Measurements from ENCODE around the gene MOGAT1.
"Not testable (repeated sequence)": the region's sequence is repeated elsewhere in the genome, so short reads cannot be mapped to it uniquely, and the experiment has no call there.

Gene MOGAT1

DNA sequence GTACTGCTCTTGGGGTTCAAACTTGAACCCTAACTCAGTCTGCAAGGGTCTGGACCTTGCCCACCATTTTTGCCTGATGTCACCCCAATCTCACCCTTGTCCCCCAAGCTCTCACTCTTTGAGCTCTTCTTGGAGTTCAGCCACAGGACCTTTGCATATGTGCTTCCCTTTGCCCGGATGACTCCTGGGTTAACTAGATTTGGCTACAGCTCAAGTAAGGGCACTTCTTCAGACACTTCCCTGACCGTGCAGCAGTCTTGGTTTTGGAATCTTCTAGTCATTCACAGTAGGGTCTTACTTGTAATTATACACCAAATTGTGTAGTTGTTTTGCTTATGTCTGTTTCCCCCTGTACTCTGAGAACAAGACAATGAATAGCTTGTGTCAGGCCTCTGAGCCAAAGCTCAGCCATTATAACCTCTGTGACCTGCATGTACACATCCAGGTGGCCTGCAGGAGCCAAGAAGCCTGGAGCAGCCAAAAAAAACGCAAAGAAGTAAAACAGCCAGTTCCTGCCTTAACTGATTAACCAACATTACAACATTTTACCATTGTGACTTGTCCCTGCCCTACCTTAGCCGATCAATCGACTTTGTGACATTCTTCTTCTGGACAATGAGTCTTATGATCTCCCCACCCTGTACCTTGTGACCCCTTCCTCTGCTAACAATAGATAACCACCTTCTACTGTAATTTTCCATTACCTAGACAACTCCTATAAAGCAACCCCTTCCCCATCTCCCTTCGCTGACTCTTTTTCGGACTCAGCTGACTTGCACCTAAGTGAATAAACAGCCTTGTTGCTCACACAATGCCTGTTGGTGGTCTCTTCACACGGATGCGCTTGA, 1.0 kb upstream of the MOGAT1 start:
- no peak for DNase-seq (ENCODE audit: low read depth)

GRCh38 chr2:222672068-222672401, 577 bp downstream of the MOGAT1 start:
- no peak for DNase-seq (ENCODE audit: low read depth)

GRCh38 chr2:222673273-222673672, 1.8 kb downstream of the MOGAT1 start:
- no peak for DNase-seq (ENCODE audit: low read depth)

GRCh38 chr2:222673883-222674282, 2.4 kb downstream of the MOGAT1 start:
- no peak for DNase-seq (ENCODE audit: low read depth)

DNA sequence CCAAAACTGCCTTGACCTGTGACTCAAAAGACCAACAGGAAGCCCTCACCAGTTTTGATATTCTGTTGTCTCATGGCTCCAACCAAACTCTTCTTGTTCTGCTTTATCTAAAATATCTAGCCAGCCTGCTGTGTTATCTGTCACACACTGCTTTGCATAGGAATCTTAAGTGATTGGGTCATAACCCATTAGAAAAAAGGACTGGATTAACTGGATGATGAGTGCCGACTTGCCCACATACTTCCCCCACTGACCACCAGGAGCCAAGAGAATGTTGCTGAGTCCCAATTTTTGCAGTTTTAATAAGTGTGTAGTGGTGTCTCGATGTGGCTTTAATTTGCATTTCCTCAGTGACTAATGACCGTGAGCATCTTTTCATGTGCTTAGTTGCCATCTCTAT, 6.5 kb downstream of the MOGAT1 start:
- DNase-seq (ENCODE audit: low read depth), result no peak

GRCh38 chr2:222683805-222684204, 12.3 kb downstream of the MOGAT1 start:
- DNase-seq (ENCODE audit: low read depth), result no peak

GRCh38 chr2:222686086-222686750, 14.8 kb downstream of the MOGAT1 start:
- DNase-seq (ENCODE audit: low read depth), result no peak

GRCh38 chr2:222688917-222689316, 17.5 kb downstream of the MOGAT1 start:
- DNase-seq (ENCODE audit: low read depth), result no peak

- DNase-seq (ENCODE audit: low read depth), result no peak
These were observed 17.9 kb downstream of the MOGAT1 start for GRCh38 chr2:222689322-222689721.

DNA sequence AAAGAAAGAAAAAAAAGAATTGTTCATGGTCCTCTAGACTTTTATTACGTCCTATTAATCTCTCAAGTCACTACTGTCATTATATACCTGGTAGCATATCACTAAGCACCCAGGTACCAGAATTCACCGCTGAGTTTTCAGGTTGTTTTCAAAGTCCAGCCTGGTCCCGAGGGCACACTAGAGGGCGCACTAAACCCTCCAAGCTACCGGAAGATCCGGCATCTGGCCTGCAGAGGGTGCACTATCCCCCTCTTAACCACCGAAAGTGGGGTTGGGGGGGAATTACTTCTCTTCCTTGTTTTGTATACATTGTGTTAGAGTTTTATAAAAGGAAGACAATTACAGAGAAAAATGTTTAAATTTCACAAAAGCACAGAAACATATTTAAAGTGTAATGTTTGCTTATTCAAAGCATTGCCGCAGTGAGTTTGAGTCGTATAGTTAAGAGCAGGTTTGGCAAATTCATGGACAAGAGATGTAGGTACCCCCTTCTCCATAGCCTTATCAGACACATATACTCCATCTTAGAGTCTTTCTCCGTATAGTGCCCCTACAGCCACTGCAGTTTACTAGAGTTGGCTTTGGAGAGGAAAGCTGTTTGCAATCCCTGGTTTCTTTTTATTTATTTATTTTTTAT, 19.2 kb downstream of the MOGAT1 start:
- peak; percentile 40 for DNase-seq (ENCODE audit: low read depth)

- DNase-seq (ENCODE audit: low read depth), result not testable (repeated sequence)
These were observed 22.0 kb downstream of the MOGAT1 start for GRCh38 chr2:222693413-222693812.

- no peak for DNase-seq (ENCODE audit: low read depth)
These were observed 22.4 kb downstream of the MOGAT1 start for GRCh38 chr2:222693837-222694236.

DNA sequence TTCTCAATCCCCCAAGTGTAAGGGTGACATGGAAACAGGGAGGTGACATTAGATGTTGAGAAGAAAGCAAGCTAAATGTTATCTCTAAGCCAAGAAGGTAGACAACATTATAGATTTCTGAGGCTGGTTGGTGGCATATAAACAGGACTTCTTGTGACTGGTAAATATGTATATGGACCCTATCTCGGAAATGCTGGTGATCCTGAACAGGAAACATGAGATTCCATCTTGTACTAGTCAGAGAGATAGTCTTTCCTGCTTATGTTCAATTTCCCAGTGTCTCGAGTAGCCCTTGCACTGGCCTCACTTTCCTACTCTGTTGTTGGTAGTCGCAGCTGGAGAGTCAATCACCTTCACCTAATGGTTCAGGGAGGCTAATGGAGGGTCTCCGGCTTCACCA, 26.8 kb downstream of the MOGAT1 start:
- no peak for DNase-seq (ENCODE audit: low read depth)

DNA sequence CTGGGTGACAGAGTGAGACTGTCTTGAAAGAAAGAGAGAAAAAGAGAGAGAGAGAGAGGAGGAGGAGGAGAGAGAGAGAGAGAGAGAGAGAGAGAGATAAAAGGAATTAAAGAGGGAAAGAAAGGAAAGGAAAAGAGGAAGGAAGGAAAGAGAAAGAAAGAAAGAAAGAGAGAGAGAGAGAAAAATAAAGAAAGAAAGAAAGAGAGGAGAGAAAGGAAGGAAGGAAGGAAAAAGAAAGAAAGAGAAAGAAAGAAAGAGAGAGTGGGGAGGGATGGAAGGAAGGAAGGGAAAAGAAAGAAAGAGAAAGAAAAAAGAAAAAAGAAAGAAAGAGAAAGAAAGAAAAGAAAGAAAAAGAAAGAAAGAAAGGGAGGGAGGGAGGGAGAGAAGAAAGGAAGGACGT, 29.8 kb downstream of the MOGAT1 start:
- DNase-seq (ENCODE audit: low read depth), result no peak

DNA sequence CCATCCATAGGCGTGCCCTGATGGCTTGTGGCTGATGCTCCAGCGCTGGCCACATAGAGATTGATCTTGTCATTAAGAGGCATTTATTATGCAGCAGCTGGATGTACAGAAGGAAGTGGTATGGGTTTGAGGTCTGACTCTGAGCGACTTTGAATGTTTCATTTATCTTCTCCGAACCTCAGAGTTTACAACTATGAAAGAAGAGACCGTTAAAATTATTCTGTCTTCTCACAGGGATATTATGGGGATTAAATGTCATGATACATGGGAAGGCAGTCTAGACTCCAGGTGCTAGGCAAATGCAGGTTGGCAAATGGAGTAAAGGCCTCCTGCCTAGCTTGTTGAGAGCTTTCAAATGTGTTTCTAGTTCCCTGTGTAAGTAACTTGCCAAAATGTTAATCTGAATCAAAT, 30.3 kb downstream of the MOGAT1 start:
- no peak for DNase-seq (ENCODE audit: low read depth)

GRCh38 chr2:222703091-222703490, 31.6 kb downstream of the MOGAT1 start:
- DNase-seq (ENCODE audit: low read depth), result no peak

DNA sequence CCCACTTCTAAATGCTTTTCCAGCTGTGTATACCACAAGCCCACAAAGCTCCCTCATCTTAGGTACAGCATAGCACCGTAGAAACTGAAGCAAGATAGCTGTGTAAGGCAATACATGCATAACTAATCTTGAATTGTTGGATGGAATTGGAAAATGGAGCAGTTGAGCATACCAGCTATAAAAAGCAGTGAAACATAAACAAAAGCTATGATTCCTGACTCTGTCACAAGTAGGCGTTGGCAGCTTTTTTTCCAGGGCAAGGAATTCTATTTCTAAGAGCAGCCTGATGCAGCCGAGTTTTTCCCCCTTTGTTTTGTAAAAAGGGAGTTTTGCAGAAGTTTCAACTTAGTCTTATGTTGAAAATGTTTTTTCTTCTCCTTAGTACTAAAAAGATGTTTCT, 32.4 kb downstream of the MOGAT1 start:
- no peak for DNase-seq (ENCODE audit: low read depth)

DNA sequence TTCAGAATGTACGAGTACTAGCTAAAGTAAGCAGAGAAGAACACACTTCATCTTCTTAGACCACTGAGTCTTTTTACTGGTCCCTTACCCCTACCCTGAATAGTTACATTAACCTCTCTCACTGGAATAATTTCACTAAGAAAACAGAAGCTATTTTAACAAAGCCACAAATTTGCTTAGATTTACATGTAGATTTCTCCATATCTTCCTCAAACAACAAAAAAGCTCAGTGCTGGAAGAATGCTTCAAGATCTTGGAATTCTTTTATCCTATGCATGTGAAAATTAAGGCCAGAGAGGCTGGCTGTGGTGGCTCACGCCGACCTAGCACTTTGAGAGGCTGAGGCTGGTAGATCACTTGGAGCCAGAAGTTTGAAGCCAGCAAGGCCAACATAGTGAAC, 35.2 kb downstream of the MOGAT1 start:
- DNase-seq (ENCODE audit: low read depth), result no peak

- DNase-seq (ENCODE audit: low read depth), result no peak
These were observed 35.7 kb downstream of the MOGAT1 start for GRCh38 chr2:222707102-222707688.

GRCh38 chr2:222707689-222708273, 36.3 kb downstream of the MOGAT1 start:
- DNase-seq (ENCODE audit: low read depth), result no peak

DNA sequence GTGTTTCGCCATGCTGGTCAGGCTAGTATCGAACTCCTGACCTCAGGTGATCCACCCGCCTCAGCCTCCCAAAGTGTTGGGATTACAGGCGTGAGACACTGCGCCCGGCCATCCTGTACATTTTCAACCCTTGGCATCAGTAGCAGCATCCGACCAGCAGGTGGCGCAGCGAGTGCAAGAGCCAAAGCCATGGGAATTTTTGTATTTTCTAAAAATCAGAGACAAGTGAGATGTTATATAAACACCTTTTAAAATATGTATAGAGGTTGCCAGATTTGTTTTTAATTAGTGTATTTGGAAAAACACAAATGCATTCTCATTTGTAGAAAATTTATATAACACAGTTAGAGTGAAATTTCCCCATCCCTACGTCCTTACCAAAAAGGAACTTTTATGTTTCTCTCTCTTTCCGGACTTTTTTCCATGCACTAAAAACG, 36.8 kb downstream of the MOGAT1 start:
- peak; percentile 60 for DNase-seq (ENCODE audit: low read depth)

- no peak for DNase-seq (ENCODE audit: low read depth)
These were observed 37.9 kb downstream of the MOGAT1 start for GRCh38 chr2:222709191-222709891.

Measured in stimulated activated CD8-positive, alpha-beta memory T cell treated with anti-CD3 and anti-CD28 coated beads, Interleukin-4, amount 100 ng/mL, for 24 hours (primary cell).